NCI-H128 (cell line): ENCODE measurements around the gene ICA1L.

Experiments used
- DNase-seq: peaks from one replicate; lab custom pipeline; 2025; ENCODE audit not compliant: unreplicated experiment; lab: John Stamatoyannopoulos, UW

ICA1L gene

GRCh38 chr2:202782940-202783558 is 88.5 kb downstream of the ICA1L start:
- no peak for DNase-seq

DNA sequence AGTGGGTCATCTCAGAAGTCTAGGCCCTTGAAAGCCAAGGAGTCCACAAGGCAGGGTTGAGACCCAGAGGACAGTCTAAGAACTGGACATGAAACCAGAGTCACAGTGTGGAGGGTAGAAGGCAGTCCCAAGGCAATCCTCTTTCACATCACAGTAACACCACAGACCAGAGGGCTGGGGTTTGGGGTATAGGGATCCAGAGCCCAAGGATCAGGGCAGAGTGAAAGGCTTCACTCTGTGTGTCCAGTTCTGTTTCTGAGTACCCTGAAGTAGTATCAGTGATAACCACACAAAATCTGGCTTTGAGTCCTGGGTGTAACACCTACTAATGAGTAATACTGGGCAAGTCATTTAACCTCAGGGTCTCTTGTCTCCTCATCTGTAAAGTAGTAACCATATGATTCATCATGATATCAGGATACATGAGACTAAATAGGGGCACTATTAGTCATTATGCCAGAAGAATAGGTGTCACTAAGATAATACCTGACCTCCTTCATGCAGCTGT is 91.0 kb downstream of the ICA1L start:
- DNase-seq = no peak

- DNase-seq = no peak
Measured at GRCh38 chr2:202778217-202778616, 93.3 kb downstream of the ICA1L start.

- no peak for DNase-seq
Measured at GRCh38 chr2:202774104-202774503, 97.5 kb downstream of the ICA1L start.

GRCh38 chr2:202773301-202773973 is 98.1 kb downstream of the ICA1L start:
- DNase-seq = no peak

DNA sequence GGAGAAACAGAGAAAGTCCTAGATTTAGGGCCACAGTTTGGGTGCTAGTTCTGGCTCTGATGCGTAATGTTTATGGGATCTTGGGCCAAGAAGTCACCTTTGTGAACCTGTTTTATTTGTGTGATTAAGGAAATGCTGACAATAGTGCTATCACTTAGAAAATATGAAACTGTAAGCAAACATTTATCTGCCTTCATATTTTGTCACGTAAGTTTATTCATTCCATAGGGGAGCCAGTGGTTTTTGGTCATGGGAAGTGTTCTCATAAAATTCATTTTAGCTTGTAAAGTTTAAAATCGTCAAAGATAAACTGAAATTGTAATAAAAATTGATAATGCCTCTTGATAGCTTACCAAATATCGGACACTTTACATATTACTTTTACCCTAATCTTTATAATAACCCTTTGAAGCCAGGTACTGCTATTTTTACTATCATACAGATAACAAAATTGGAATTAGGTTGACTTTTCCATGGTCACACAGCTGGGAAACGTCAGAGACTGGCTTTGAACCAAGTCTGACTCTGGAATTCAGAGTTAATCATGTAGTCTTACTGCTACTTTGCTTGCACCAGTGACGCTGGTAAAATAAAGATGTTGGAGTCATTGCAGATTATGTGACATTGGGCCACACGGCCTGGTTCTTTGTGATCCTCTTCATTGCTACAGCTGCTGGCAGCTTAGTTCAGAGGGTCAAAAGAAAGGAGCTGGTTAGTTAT is 99.7 kb downstream of the ICA1L start:
- DNase-seq = no peak

DNA sequence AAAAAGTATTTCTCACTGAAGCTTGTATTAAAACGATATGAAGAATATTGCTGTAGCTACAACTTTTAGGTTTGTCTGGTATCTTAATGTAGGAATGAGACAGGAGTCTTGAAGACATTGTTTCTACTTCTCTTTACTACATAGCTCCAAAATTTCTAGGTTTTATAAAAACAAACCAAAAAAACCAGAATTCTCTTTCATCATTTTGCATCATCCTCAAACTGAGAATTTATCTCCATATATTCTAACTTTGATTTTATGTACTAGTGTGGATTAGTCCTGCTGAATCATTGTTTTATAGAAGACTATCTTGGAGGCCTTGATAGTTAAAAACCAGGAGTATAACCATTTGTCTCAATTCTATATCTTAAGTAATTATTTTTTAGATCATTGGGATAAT is 100.2 kb downstream of the ICA1L start:
- DNase-seq = no peak

DNA sequence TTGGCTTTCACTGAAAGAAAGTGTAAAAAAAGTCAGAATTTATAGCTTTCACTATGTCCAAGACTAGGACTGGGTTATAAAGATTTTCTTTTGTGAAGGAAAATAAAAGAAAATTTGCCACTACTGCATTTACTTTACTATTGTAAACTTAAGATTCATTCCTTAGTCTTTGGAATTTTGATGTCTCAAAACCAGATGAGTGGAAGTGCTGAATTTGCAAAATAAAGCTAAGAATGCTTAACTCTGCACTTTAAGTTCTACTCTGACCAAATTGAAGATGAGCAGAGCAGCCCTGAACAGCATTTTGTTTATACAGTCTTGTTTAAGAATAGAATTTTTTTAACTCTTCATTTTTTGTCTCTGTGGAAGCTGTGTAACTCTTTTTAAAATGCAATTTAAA is 102.4 kb downstream of the ICA1L start:
- DNase-seq = no peak

- DNase-seq = no peak
Measured at GRCh38 chr2:202768273-202768672, 103.3 kb downstream of the ICA1L start.

- no peak for DNase-seq
Measured at GRCh38 chr2:202765436-202765835, 106.1 kb downstream of the ICA1L start.

- no peak for DNase-seq
Measured at GRCh38 chr2:202764991-202765390, 106.6 kb downstream of the ICA1L start.

DNA sequence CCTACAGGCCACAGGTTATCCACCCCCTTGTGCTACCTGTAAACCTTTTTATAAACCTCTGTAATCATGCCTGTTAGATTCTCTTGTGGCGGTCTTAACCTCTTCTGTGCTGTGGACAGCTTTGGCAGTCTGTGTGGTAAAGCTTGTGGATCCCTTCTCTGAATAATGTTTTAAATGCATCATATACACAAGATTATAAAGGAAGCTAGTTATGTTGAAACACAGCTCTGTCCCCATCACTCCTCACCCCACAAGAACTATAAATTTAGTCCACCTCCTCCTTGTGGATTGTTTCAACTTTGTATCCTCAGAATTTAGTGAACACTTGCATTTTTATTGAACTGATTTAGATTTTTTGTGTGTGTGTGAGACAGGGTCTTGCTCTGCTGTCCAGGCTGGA is 107.7 kb downstream of the ICA1L start:
- DNase-seq = no peak

- DNase-seq = no peak
Measured at GRCh38 chr2:202762556-202762955, 109.0 kb downstream of the ICA1L start.

DNA sequence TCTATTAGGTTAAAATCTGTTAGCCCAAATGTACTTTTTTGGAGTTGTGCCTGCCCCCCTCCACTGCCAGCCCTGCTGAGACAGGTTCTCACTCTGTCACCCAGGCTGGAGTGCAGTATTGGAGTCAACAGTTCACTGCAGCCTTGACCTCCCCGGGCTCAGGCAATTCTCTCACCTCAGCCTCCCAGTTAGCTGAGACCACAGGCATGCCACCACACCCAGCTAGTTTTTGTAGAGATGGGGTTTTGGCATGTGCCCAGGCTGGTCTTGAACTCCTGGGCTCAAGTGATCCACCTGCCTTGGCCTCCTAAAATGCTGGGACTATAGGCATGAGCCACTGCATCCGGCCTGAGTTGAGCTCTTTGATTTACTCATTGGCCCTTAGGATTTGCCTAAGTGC is 110.7 kb downstream of the ICA1L start:
- DNase-seq = no peak

DNA sequence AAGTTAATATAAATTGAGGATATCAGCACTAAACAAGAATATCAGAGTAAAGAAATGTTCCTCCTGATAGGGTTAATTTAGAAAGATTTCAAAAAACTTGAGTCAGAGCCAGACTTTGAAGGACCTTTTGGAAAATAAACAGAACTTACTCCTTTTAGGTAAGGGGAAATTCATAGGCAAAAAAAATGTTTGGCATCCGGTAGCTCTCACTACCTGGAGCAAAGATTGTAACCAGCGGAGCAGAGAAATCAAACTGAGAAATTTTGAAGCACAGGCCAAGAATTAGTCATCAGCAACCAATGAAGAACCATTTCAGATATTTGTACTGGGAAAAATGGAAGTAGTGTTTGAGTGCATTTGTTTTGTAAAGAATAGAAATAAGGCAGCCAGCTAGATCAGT is 113.0 kb downstream of the ICA1L start:
- DNase-seq = no peak

GRCh38 chr2:202758128-202758527 is 113.4 kb downstream of the ICA1L start:
- DNase-seq = no peak

DNA sequence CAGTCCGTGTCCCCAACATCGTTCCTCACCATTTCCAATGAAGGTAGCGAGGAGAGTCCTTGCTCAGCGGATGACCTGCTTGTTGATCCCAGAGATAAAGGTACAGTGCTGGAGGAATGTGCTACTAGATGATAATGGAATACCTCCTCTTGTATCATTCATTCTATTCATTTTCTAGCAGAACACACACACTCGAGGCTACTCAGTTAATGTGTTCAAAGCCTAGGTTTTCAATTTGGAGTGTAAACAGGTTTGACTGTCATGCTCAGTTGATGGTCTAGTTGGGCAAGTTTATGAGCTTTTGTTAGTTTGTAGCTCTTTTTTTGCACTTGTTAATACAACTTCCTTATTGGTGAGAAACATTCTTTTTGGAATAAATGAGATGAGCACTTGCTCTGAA is 114.2 kb downstream of the ICA1L start:
- DNase-seq = no peak

GRCh38 chr2:202756598-202756997 is 115.0 kb downstream of the ICA1L start:
- no peak for DNase-seq

DNA sequence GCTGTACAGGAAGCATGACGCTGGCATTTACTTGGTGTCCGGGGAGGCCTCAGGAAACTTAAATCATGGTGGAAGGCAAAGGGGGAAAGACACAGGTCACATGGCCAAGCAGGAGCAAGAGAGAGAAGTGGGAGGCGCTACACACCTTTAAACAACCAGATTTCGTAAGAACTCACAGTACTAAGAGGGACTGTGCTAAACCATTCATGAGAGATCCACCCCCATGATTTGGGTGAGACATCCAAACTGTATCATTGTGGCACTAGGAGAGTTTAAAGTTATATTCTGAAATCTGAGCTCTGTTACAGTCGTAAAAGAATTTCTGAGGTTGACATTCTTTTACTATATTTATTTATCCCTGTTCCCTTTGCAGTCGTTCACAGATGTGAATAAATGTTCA is 116.6 kb downstream of the ICA1L start:
- no peak for DNase-seq

GRCh38 chr2:202752071-202752470 is 119.5 kb downstream of the ICA1L start:
- DNase-seq = no peak

DNA sequence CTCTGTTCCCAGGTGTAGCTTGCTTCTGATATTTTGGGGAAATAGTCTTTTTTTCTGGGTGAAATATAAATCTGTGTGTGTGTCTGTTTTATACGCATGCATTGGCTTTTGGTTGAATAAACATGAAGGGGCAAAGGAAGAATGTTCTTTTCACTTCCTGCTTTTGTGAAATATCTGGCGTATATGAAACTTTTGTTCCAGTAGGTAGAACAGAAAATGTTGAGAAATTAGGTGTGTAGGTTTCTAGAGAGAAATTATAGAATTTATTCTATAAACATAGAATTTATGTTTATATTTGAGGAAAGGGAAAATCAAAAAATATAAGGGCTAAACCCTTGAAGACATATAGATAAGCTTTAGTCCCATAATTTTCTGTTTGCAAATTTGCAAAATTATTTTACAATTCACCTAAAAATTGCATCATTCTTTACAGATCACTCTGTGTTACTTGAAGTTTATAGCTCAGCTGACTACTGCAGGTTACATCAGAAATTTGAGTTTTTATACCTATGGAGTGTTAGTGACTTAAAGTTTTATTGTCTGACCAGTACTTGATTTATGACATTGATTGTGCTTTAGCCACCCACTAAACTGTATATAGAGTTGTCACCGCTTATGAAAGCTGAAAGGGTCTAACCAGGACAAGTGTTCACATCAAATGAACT is 120.7 kb downstream of the ICA1L start:
- no peak for DNase-seq

DNA sequence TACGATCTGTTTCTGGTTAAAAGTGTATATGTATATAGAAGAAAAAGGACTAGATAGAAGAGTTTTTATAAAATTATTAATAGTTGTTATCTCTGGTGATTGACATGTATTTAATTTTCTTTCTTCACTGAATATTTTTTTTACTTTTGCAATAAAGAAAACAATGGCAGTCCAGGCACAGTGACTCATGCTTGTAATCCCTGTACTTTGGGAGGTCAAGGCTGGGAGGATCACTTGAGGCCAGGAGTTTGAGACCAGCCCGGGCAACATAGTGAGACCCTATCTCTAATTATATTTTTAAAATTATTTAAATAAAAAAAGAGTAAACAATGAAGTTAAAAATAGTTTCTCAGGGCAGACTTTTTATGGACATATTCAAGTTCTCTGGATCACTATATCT is 122.1 kb downstream of the ICA1L start:
- no peak for DNase-seq
